HG02852 (cell line): Measurements from ENCODE around the gene IRX1.

Experiments used
- ATAC-seq: cut with Tn5 transposase; IDR thresholded peaks from one replicate; pipeline ENCODE4 v1.9.1; 2021; ENCODE audit warnings: mild to moderate bottlenecking, moderate library complexity; ENCODE audit not compliant: unreplicated experiment

IRX1 gene

DNA sequence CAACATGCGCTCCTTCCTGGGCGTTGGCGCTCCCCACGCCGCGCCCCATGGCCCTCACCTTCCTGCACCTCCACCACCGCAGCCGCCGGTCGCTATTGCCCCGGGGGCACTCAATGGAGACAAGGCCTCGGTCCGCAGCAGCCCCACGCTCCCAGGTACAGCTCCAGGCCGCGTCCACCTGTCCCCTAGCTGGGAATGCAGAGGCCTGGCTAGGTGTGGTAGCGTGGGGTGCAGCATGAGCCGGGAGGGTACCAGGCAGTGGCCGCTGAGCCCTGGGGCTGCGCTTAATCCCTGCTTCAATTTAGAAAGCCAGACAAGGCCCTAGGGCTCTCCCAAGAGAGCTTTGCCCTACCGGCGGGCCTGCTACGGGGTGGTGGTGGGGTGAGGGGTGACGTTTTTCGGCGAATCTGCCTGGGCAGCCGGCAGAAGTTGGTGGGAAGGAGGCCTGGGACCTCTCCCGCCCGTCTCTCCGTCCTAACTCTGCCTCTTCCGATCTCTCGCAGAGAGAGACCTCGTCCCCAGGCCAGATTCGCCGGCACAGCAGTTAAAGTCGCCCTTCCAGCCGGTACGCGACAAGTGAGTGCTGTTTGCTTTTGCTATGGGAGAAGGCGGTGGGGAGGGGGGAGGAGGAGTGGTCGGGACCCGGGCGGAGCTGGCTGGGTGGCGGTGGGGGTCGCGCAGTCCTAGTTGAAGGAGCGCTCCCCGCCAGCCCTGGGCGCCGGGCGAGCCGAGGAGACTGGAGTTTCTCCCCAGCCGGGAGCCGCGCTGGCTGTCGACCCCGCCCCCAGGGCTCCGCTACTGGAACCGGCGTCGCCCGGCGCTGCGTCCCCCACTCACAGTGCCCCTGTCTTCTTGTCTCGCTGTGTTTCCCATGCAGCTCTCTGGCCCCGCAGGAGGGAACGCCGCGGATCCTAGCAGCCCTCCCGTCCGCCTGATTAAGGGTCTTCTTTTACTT, 4.8 kb downstream of the IRX1 start:
- ATAC-seq = no peak

DNA sequence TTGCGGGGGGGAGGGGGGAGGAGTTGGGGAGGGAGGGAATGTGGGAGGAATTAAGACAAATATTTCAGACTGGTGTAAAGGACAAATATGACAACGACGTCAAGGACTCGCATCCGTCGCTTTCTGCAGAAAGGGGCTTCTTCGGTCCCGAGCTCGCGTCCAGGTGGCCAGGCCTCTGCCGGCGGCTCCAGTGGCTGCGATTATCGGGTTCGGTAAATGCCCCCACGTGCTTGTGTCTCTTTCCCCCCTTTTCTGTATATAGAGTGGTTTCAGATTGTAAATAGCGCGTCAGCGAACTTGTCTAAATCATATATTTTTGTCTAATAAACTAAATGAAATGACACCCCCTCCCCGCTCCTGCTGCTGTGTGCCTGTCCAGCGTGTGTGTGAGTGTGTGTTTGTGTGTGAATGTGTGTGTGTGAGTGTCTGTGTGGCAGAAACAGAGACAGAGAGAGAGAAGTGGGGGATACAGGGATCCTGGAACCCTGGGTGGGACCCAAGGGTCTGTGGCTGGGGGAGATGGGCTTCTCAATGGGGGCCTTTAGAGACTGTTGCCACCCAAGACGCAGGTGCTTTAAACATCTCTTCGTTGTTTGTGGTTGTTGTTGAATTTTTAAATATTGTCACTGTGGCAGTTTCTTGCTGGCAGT, 5.6 kb downstream of the IRX1 start:
- no peak for ATAC-seq

DNA sequence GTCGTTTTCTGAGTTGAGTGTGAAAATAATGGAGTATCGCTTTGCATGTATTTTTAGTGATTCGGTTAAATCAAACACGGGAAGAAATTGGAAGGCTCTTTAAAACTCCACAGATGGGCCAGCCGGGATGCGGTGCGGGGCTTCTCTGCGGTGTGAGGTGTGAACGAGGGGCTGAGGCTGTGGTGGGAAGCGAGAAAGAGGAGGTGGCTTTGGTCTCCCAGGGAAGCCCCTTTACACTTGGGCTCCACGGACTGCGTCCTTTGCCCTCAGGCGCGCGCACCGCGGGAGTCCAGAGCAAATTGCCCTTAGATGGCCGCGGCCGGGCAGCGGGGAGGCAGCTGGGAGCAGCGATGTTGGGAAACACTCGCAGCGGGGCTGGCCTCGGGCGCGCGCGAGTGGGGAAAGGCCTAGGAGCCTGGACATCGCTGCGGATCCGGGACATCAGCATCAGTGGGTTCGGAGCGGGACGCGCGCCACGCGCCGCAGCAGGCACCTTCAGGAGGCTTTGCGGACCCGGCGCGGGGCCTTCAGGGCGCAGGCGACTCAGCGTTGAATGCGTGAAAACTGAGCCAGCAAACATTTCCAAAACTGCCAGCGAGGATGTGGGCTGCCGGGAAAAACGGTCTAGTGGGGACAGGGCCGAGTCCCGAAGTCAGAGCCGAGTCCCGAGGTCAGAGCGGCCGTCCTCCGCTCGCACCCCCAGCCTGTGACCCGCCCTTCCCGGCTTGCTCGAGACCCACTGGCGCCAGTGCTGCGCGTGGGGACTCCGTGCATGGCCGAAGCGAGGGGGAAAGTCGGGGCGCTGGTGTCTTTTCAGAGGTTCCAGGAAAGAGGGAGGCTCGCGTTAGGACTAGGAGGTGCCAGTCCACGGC, 6.5 kb downstream of the IRX1 start:
- ATAC-seq = no peak

DNA sequence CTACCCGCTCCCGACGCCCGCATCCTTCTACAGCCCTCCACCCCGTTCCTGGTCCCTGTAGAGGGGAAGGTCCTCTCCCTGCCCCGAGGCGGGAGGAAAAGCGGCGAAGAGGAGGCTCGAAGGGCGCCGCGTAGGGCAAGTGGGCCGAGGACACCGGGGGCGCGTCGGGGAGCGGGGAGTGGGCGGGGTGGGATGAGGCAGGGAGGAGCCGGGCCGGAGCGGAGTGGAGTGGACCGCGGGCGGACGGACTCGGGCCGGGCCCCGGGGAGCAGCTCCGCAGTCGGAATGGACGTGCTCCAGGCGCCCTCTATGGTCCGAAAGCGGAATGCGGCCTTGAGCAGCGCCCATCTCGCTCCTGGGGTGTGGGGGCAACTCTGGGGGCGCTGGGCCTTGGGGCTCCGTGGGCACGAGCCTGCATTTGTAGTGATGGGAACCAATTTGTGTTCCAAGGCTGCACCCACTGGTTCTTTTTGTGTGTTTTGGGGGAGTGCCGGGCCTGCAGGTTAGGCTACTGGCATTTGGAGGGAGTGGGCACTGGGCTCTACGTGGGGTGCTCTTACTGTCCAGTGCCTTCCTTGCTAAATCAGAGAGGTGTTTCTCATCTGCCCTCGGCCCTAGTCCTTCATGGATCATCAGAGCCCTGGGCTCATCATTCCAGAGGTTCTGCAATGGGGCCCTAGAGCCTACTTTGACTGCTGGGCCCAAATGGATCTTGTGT, 7.3 kb downstream of the IRX1 start:
- ATAC-seq = no peak

DNA sequence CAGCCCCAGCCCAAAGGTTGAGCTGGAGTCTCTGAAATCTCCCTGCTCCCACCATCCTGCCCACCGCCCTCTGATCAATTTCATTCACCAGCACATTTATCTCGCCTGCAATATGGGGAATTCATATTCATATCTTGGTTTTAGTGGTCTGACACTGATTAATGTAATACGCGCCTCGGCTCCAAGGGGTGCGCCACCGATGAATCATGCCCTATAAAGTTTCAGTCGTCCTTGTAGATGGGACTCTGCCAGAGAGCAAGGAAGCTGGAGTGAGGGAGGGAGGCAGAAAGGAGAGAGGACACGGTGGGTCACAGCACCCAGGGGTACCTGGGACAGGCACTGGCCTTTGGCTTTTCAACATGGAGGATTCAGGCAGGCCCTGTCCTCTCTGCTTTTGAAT, 8.9 kb downstream of the IRX1 start:
- no peak for ATAC-seq

DNA sequence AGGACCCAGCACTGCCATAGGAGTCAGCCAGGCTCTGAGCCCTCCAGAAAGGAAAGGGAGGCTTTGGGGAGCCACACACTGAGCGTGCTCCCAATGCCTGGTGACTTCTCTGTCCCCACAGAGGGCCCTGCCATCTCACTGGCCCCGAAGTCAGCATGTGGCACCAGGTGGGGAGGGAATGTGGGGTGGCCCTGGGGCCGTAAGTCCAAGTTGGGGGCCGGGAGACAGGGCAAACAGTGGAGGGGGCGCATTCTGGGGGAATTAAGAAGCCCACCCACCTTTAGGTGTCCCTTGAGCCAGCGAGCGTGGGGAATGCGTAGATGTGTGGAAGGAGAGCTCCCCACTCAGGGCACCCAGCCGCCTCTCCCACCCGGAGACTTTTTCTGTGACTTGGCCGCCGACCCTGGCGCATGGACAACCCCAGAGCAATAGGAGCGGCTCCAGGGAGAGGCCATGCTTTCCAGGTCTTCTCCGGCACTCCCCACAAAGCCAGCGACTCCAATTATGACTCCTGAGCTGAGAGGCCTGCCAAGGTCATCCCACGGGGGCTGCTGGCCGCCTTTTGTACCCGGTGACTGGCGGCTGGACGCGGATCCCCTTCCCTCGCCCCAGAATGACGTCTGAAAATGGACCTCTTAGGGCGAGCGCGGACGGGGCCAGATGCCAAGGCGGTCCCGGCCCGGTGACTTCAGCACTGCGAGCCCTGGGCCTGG, 9.8 kb downstream of the IRX1 start:
- ATAC-seq = no peak

GRCh38 chr5:3606121-3606831, 10.6 kb downstream of the IRX1 start:
- ATAC-seq = no peak

DNA sequence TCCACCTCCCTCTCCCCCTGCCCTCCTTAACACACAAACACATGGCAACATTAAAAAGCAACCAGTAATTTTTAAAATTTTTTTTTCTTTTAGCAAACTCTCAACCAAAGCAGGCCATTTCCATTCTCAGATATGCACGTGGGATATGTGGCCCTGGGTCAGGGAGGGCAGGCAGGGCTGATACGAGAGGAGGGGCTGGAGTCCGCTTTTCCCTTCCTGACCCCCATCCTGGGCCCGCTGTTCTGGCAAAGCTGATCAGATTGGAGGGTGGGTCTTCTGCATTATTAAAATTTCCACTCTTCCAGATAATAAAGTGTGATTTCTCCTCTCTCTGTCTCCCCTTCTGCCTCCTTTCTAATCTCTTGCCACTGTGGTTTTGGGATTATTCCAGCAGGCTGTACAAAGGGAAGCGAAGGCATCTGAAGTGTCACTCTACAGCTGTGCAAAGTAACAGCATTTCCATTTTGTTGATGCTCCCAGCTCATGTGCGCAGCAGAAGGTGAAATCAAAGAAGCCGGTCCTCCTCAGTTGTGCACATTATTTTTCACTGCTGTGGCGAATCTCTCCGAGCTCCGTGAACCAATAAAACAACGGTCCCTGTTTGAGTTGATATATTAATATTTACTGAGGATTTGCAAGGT, 12.0 kb downstream of the IRX1 start:
- ATAC-seq = no peak

DNA sequence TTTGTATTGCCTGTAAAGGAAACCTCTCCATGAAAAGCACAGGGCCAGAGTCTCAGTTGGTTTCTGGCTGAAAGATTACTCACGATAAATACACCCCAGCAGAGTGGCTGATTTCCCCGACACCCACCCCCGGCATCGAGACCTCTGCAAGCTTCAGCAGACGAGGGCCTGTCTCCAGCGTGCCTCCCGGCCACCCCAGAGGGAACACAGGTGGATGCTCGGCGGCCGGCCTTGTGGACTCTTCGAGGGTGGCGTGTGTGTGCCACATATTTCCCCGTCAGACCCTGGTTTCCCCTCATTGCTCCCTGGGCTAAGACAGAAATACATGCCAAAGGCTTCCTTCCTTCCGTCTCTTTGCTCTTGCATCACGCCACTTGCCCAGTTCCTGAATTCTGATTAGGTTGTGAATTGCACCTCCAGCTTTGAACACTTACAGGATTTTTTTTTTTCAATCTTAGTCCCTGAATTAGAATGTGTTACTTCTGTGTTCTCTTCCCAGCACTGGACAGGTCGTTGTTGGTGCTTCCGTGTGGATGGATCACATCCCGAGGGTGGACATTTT, 13.6 kb downstream of the IRX1 start:
- no peak for ATAC-seq

DNA sequence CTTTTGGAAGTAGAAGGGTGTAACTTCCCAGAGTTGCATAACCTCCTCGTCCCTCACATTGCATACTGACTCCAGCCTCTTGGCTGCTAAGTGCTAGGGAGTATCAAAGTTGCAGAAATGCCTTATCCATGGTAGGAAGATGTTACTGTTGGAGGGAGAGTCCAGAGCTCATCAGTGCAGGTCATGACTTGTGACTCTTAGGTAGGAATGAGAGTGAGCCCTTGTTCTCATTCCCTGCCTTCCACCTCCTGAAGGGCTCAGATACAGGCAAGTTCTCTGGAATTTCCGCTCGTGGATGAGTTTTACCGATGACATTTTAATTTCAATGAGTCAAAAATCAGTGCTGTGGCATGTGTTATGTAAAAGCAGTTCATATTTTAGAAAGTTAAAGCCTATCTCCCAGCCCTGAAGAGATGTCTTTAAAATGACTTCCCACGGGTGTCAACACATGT, 17.0 kb downstream of the IRX1 start:
- no peak for ATAC-seq

DNA sequence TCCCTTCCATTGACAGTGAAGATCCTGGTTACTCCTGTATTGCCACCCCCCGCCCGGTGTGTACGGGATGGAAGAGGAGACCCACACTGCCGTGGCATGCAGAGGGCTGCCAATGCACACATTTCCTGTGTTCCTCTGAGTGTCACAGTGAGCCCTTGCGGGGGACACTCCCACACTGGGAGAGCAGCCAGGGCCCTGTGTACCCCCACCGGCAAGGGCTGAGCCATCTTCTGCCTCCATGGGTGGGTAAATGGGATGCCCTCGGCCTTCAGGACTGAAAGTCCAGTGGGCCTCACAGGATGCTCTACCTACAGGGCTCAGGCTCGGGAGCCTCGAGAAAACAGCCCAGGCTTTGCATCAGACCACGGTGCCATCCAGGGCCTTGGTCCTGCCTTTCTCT, 18.1 kb downstream of the IRX1 start:
- ATAC-seq = no peak

DNA sequence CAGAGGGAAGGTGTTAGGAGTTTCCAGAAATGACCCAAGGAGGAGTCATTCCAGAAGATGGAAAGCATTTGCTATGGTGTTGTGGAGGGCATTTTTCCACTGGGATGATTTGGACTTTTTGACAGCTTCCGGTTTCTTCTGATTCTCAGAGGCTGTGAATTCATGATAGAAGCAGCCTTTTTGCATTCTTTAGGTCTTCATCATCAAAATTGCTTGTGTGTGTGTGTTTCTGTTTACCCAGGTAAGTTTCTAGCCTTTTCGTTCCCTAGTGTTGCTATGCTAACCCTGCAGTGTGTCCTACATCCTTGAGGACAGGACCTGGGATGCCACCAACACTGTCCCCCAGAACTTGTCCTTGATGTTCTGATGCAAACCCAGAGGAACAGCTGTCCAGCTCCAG, 19.6 kb downstream of the IRX1 start:
- no peak for ATAC-seq

- ATAC-seq = no peak
Observed at GRCh38 chr5:3615829-3616228, 20.2 kb downstream of the IRX1 start.

DNA sequence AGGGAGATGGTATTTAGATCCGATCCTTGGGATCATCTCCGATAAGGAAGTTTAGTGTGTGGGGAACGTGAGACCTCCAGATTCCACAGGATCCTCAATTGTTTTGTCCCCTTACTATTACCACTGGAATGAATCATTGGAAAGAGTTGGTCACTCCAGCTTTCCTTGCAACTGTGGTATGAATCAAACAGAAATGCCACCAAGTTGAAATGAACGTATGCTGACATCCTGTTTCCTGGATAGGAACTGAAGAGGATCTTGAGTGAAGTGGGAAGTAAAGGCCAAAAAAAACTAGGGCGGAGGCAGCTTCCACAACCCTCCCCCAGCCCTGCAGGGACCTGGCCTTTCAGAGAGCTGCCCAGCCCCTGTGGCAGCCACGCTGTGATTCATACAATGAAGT, 23.9 kb downstream of the IRX1 start:
- no peak for ATAC-seq

DNA sequence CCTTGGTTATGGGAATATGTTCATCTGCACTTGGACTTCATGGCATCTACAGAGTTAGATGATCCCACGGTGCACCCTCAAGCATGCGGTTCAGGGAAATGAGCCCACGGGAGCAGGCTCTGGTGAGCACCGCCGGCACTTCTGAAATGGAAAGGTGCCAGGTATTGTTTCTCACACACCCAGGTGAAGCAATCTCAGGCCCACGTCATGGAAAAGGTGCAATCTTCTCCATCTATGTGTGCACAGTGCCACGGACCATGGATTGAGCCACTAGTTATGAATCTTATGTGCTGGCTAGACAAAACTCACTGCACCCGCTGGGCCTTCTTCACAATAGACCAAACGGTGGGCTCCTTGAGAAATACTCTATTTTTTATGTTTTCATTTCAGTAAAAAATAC, 27.3 kb downstream of the IRX1 start:
- no peak for ATAC-seq

DNA sequence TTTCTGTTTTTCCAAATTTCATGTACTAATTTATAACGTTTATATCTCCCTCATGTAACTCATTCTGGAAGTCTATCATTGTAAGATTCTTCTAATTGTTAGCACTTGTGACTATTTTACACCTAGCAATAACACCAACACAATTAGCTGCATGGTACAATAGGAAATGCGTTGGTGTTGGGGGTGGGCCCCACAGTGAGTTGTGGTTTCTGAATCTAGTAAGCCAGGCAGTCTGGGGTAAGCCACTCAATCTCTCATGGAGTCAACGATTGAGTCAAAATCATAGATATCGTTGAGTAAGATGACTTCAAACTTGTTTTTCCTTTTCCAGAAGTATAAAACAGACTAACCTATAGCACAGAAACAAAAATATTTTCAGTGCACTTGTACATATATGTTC, 30.0 kb downstream of the IRX1 start:
- no peak for ATAC-seq

GRCh38 chr5:3634061-3634460, 38.4 kb downstream of the IRX1 start:
- ATAC-seq = no peak

DNA sequence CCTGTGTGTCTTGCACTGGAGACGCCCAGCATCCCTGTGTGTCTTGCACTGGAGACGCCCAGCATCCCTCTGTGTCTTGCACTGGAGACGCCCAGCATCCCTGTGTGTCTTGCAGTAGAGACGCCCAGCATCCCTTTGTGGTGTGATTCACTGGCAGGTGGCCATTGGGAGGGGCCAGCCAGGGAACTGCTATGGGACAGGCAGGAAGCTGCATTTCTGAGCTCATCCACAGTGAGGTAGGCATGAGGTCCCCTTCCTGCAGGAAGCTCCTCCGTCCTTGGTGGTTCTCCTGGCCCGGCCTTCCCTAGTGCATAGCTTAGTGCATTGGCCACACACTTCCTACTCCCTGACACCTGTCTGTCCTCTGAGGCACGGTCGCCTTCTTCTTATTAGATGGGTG, 43.5 kb downstream of the IRX1 start:
- ATAC-seq = no peak

DNA sequence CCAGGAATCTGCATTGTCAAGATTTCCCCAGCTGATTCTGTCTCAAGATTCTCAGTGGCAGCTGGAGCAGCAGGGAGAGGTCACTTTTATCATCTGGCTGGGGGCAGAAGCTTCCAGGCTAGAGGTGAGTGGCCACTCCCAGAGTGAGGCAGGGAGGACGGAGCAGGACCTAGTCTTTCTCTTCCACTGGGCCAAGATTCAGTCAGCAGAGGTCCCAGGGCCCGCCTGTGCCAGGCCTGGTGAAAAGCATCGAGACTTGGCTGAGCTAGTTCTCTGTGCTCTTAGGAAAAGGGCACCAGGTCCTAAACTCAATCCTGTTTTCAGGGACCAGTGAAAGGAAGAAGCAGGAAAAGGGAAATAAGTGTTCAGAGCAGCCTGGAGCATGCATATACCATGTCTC, 46.6 kb downstream of the IRX1 start:
- ATAC-seq = no peak
